ENCODE measurements around the gene HHIPL1.

DNA sequence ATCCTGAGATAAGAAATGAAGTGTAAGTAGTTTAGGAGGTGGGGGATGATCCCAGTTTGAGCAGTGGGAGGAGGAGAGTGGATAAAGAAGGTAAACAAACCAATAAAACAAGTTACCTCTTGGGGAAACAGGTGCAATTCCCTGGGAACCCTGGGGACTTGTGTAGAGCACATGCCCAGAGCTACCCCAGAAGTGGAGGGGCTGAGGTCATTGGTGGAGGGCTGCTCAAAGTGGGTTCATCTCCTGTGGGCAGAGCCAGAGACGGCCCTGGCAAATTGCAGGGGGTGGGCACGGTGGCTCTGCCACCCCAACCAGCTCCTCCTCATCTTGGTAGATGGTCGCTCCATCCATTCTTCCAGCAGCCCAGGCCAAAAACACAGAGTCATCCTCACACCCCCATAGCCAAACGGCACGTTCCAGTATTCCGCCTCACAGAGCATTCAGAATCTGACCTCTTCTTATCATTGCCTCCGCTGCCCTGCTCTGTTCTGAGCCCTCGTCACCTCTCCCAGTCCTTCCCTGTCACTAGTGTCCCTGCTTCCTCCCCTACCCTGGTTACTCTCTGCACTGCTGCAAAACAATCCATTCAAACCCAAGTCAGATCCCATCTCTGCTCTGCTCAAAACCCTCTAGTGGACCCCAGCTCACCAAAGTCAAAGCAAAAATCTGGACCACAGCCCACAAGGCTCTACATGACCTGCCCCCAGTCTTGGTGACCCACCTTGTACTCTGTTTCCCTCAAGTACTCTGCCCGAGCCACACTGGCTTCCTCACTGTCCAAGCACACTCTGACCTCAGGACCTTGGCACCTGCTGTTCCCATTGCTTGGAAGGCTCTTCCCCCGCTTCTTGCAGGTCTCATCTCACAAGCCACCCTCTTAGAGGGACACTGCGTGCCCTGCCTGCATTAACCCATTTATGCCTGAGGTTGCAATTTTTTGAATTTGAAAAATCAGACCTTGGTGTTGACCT, 44.6 kb downstream of the HHIPL1 start:
- TF ChIP-seq, protein P1, sequence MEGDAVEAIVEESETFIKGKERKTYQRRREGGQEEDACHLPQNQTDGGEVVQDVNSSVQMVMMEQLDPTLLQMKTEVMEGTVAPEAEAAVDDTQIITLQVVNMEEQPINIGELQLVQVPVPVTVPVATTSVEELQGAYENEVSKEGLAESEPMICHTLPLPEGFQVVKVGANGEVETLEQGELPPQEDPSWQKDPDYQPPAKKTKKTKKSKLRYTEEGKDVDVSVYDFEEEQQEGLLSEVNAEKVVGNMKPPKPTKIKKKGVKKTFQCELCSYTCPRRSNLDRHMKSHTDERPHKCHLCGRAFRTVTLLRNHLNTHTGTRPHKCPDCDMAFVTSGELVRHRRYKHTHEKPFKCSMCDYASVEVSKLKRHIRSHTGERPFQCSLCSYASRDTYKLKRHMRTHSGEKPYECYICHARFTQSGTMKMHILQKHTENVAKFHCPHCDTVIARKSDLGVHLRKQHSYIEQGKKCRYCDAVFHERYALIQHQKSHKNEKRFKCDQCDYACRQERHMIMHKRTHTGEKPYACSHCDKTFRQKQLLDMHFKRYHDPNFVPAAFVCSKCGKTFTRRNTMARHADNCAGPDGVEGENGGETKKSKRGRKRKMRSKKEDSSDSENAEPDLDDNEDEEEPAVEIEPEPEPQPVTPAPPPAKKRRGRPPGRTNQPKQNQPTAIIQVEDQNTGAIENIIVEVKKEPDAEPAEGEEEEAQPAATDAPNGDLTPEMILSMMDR (conservative IDR thresholded peaks at IDR 0.05; ENCODE audit: low read length), result no peak
- TF ChIP-seq EZH2phosphoT487 (IDR thresholded peaks at IDR 0.05; ENCODE audit: borderline replicate concordance, low read depth, low read length), result no peak
